Testis (tissue), 3 donors: Measurements from ENCODE around the gene TSEN54. TPM values are rescaled to one million over a fixed set of nuclear protein-coding genes. Genes with fewer than 3 reads are reported as not detected.

ENCODE experiments used
- DNase-seq: peaks from one replicate; pipeline ENCODE4 v3.0.0-alpha.2; 2019
- H3K27ac ChIP-seq, 2 donors: fragments of 200-600 bp; sonication (generic); one replicate each; pipeline ENCODE4 v1.5.1; 2019
- H3K27me3 ChIP-seq: fragments of 200-600 bp; sonication (generic); one replicate; pipeline ENCODE4 v1.5.1; 2019
- H3K36me3 ChIP-seq: fragments of 200-600 bp; sonication (generic); one replicate; pipeline ENCODE4 v1.5.1; 2017; ENCODE audit warnings: low read depth; ENCODE audit errors: missing control alignments
- H3K4me1 ChIP-seq: fragments of 200-600 bp; sonication (generic); one replicate; pipeline ENCODE4 v1.5.1; 2019
- H3K4me3 ChIP-seq, 2 donors: fragments of 200-600 bp; sonication (generic); one replicate each; pipeline ENCODE4 v1.5.1; 2017 to 2019
- H3K9me3 ChIP-seq: fragments of 200-600 bp; sonication (generic); one replicate; pipeline ENCODE4 v1.5.1; 2017
- POLR2A ChIP-seq: fragments of 450-650 bp; IDR thresholded peaks from one replicate; pipeline ENCODE4 v1.6.1; 2017; ENCODE audit warnings: antibody characterized with exemption, mild to moderate bottlenecking, moderate library complexity
- WGBS, 2 donors: methylation state at CpG; one replicate each; pipeline ENCODE4 v1.1.5; 2018; 5-methylcytosine and 5-hydroxymethylcytosine counted together
- intact Hi-C: fragments of 100-400 bp; cut with DNase I; formaldehyde crosslinking; loops from one replicate; pipeline ENCODE4 v1.15.1; 2023; ENCODE audit warnings: low total_unique reads
- polyA plus RNA-seq: library from polyadenylated mRNA; stranded (reverse); fragments of 350-450 nt; fragmentation: Illumina TruSeq; extraction: RNeasy Lipid Tissue Mini Kit (QIAGEN cat#74804); gene quantifications from one replicate; pipeline ENCODE4 v1.2.3, GENCODE V29; 2014; ENCODE audit warnings: low read depth, low replicate concordance; ENCODE audit not compliant: insufficient read depth
- total RNA-seq, 2 donors: library from RNA; depleted of rRNA; stranded (reverse); fragments of >200 nt; gene quantifications; one replicate each; pipeline ENCODE4 v1.2.3, GENCODE V29; 2016
- TF ChIP-seq, protein P1 (sequence below), 3 experiments: fragments of 450-650 bp in 2 of 3; fragments of 200-600 bp in 1 of 3; sonication (generic) in 1 of 3; IDR thresholded peaks; one replicate each; pipeline ENCODE4 v1.5.1; 2016 to 2019; ENCODE audit warnings: antibody characterized with exemption in 3 of 3, mild to moderate bottlenecking in 2 of 3, moderate library complexity in 1 of 3

The TSEN54 gene
- total and polyA plus RNA-seq, 3 donors from 2014 or later, result 28.3 to 46.6 (median 45.7) TPM

DNA sequence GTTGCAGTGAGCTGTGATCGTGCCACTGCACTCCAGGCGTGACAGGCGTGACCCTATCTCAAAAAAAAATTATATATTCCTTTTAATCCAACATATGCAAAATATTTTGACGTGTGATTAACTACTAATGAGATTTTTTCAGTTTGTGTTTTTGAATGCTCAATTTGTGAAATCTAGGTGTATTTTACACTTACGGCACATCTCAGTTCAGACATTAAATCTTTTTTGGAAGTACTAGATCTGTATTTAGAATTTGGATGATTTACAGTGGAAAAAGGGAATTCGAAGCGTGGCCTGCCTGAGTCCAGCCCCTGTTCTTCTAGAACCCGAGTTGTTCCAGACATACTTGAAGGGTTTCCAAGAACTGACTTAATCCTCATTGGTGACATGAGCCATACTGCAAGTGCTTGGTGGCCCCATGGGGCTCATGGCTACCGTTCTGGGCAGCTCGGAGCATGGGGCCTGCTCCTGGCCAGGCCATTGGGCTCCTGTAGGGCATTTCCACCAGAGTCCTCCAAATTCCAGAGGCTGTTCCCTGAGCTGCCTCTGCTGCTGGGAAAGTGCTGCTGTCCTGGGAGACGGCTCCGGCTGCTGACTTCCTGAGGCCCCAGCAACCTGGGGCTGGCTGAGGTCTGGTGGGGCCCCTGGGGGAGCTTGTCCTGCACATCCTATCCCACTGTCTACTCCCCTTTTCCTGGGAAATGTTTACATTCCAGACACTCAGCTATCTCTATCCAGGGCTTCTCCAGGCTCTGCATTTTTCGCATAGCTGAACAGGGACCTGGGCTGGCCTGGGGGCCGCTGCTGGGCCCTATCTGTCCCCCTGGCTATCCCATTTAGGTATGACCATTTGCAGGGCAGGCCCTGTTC lies 36.3 kb downstream of the TSEN54 start:
- WGBS, 2 donors, result 79 to 84% methylated on average over 14 of the region's 14 CpGs
- H3K27me3 ChIP-seq, result no peaks in the 10 kb centered on the region
- DNase-seq, result no peak
- TF ChIP-seq, protein P1, sequence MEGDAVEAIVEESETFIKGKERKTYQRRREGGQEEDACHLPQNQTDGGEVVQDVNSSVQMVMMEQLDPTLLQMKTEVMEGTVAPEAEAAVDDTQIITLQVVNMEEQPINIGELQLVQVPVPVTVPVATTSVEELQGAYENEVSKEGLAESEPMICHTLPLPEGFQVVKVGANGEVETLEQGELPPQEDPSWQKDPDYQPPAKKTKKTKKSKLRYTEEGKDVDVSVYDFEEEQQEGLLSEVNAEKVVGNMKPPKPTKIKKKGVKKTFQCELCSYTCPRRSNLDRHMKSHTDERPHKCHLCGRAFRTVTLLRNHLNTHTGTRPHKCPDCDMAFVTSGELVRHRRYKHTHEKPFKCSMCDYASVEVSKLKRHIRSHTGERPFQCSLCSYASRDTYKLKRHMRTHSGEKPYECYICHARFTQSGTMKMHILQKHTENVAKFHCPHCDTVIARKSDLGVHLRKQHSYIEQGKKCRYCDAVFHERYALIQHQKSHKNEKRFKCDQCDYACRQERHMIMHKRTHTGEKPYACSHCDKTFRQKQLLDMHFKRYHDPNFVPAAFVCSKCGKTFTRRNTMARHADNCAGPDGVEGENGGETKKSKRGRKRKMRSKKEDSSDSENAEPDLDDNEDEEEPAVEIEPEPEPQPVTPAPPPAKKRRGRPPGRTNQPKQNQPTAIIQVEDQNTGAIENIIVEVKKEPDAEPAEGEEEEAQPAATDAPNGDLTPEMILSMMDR (IDR thresholded peaks at IDR 0.05), result no peak
- TF ChIP-seq POLR2A, result no peak
- no peaks in the 10 kb centered on the region for H3K9me3 ChIP-seq
- H3K36me3 ChIP-seq, result no peaks in the 10 kb centered on the region
- H3K4me3 ChIP-seq, result no peak overlapping the region
- H3K4me1 ChIP-seq, result peaks cover 6% of the 10 kb centered on the region
- H3K27ac ChIP-seq, result no peak overlapping the region
- intact Hi-C loops, result no loop called here

DNA sequence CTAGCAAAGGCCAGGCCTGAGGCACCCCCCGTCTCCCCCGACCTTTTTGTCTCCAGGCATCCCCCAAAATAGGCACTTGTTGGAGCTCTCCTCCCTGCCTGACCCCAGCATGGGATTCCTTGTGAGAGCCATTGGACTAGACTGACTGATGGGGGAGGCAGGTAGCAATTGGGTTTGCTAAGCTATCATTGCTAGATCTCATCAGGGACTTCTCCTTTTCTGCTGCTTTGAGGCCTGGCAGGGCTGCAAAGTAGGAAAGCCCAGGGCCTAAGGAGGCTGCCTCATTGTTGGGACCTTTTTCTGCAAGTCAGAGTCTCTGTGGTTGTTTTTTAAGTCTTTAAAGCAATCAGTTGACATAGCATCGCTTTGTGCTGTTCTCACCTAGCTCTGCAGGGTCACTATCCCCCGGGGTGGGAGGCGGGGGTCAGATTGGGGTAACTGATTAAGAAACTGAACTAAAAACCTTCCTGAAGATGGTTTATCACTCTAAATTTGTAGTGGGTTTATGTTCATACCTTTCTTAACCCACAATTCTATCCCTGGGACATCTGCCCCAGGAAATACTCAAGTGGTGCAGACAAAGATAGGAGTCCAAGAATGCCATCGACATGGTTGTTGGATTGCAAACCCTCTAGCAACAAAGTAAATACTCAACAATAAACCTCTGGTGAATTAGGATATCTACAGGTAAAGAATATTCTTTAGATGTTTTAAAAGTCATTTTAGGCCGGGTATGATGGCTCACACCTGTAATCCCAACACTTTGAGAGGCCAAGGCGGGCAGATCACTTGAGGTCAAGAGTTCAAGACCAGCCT lies 37.2 kb downstream of the TSEN54 start:
- DNase-seq, result no peak
- no peak for TF ChIP-seq POLR2A
- TF ChIP-seq, protein P1 (IDR thresholded peaks at IDR 0.05), result no peak
- 83 to 91% methylated on average over 8 of the region's 8 CpGs for WGBS, 2 donors

DNA sequence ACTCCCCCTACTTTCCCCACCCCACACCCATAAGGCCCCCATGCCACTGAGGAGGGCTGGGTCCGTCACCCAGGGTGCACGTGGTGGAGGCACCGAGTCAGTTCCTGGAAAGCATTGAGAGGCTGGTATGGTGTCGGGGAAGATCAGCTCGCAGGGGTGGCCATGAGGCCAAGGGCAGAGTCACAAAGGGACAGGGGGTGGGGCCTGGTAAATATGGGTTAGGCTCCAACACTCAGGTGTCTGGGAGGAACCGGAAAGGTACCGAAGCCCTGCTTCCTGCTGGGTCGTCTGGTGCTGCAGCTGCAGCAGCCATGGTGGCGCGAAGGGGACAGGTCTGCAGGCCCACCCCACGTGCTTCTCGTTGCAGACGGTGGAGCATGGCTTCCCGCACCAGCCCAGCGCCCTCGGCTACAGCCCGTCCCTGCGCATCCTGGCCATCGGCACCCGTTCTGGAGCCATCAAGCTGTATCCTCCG lies 39.4 kb downstream of the TSEN54 start:
- Histone ChIP-seq H3K27ac (no peak overlapping the region), H3K4me3 (no peak overlapping the region), H3K4me1 (peaks cover 6% of the 10 kb centered on the region), H3K27me3 (no peaks in the 10 kb centered on the region), H3K36me3 (no peaks in the 10 kb centered on the region), H3K9me3 (no peaks in the 10 kb centered on the region)
- TF ChIP-seq POLR2A, result no peak
- TF ChIP-seq, protein P1 (IDR thresholded peaks at IDR 0.05), result no peak
- no peak for DNase-seq
- intact Hi-C loops, result no loop called here
- 94 to 99% methylated on average over 11 to 21 of the region's 21 CpGs for WGBS, 2 donors

More for the DNA sequence above, 37.2 kb downstream of the TSEN54 start:
- Histone ChIP-seq H3K4me1 (peaks cover 6% of the 10 kb centered on the region), H3K36me3 (no peaks in the 10 kb centered on the region), H3K27ac (no peak overlapping the region), H3K27me3 (no peaks in the 10 kb centered on the region), H3K4me3 (no peak overlapping the region), H3K9me3 (no peaks in the 10 kb centered on the region)
- intact Hi-C loops, result no loop called here

DNA sequence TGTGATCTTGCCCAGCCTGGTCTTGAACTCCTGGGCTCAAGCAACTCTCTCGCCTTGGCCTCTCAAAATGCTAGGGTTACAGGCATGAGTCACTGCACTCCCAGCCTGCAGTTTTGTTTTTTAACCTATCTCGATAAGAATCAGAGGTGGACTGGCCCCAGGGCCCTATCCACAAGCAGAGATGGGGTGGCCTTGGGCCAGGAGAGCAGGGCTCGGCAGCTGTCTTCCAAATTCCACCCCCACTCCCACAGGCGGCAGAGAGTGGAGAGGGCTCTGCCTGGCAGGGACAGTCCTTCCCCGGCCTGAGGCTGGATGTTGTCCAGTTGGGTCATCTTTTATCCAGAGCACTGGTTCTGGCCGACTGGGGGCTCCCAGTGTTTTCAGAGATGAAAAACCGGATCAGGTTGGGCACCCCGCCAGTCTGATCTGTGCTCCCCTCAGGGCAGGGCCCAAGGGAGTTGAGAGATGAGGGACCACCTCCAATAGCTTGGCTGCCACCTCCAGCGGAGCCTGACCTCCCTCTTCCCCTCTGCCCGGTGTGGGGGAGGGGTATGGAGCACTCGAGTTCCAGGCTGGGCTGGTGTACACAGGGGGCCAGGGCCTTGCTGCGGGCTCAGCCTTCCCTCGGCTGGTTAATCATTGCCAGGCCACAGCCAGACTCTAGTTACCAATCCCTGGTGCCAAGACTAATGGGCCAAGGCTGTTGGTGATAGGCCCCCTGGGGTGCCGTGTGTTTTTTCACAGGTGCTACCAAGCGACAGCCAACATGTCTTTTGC lies 40.9 kb downstream of the TSEN54 start:
- Histone ChIP-seq H3K27ac (no peak overlapping the region), H3K27me3 (no peaks in the 10 kb centered on the region), H3K36me3 (no peaks in the 10 kb centered on the region), H3K4me3 (no peak overlapping the region), H3K4me1 (peaks cover 6% of the 10 kb centered on the region), H3K9me3 (no peaks in the 10 kb centered on the region)
- intact Hi-C loops, result no loop called here
- no peak for DNase-seq
- WGBS, 2 donors, result 48 to 58% methylated on average over 9 to 15 of the region's 15 CpGs
- TF ChIP-seq POLR2A, result no peak
- TF ChIP-seq, protein P1 (IDR thresholded peaks at IDR 0.05), result no peak
